GM23338 (cell line): ENCODE measurements around the gene ACOT11. TPM values are rescaled to one million over a fixed set of nuclear protein-coding genes. Genes with fewer than 3 reads are reported as not detected.
A peak's percentile ranks its signal among the peaks of the same experiment; 100 is the strongest.

Experiments used
- ATAC-seq: fragments of 200-7000 bp; cut with Tn5 transposase; 3 replicates; pipeline ENCODE4 v1.9.1; 2020
- DNase-seq: peaks from one replicate; pipeline ENCODE4 v3.0.0-alpha.2; 2015; ENCODE audit warnings: low spot score
- H2AFZ ChIP-seq: fragments of 200-600 bp; sonication (generic); 2 replicates; pipeline ENCODE4 v1.8.0; 2016; ENCODE audit warnings: antibody characterized with exemption, mild to moderate bottlenecking, moderate library complexity
- H3F3A ChIP-seq: fragments of 200-600 bp; sonication (generic); replicated peaks from 2 replicates; pipeline ENCODE4 v1.8.0; 2017; ENCODE audit warnings: antibody characterized with exemption, mixed run types, low read depth
- H3K27ac ChIP-seq: fragments of 200-600 bp; sonication (generic); 2 replicates; pipeline ENCODE4 v1.6.1; 2016; ENCODE audit warnings: low read depth
- H3K27me3 ChIP-seq: fragments of 200-600 bp; sonication (generic); 2 replicates; pipeline ENCODE4 v1.8.0; 2016; ENCODE audit warnings: mild to moderate bottlenecking, mixed run types, moderate library complexity; ENCODE audit not compliant: insufficient read depth
- H3K36me3 ChIP-seq: fragments of 200-600 bp; sonication (generic); 2 replicates; pipeline ENCODE4 v1.8.0; 2016; ENCODE audit warnings: mild to moderate bottlenecking; ENCODE audit not compliant: insufficient read depth
- H3K4me1 ChIP-seq: fragments of 200-600 bp; sonication (generic); 2 replicates; pipeline ENCODE4 v1.8.0; 2016; ENCODE audit warnings: mild to moderate bottlenecking, moderate library complexity; ENCODE audit not compliant: insufficient read depth
- H3K4me2 ChIP-seq: fragments of 200-600 bp; sonication (generic); 2 replicates; pipeline ENCODE4 v1.7.1; 2017; ENCODE audit warnings: mixed run types
- H3K4me3 ChIP-seq: fragments of 200-600 bp; sonication (generic); 2 replicates; pipeline ENCODE4 v1.6.1; 2016; ENCODE audit warnings: mixed run types
- H3K79me2 ChIP-seq: fragments of 200-600 bp; sonication (generic); replicated peaks from 2 replicates; pipeline ENCODE4 v1.8.0; 2017; ENCODE audit warnings: mild to moderate bottlenecking; ENCODE audit not compliant: insufficient read depth
- H3K9me2 ChIP-seq: fragments of 200-600 bp; sonication (generic); 2 replicates; pipeline ENCODE4 v1.8.0; 2017; ENCODE audit not compliant: insufficient read depth
- H4K20me1 ChIP-seq: fragments of 200-600 bp; sonication (generic); replicated peaks from 2 replicates; pipeline ENCODE4 v1.8.0; 2017; ENCODE audit warnings: mild to moderate bottlenecking; ENCODE audit not compliant: insufficient read depth
- H3K27ac Mint-ChIP-seq: 2 replicates; pipeline ENCODE4 v1.8.0; 2020; ENCODE audit warnings: inconsistent platforms, mild to moderate bottlenecking, moderate library complexity, mixed read lengths
- H3K27me3 Mint-ChIP-seq: 3 replicates; pipeline ENCODE4 v1.8.0; 2022; ENCODE audit warnings: low read depth, mild to moderate bottlenecking, moderate library complexity, mixed read lengths, inconsistent platforms; ENCODE audit not compliant: insufficient read depth, poor library complexity
- H3K36me3 Mint-ChIP-seq: 3 replicates; pipeline ENCODE4 v1.8.0; 2021; ENCODE audit warnings: low read depth, mild to moderate bottlenecking, inconsistent platforms, moderate library complexity, mixed read lengths
- H3K4me1 Mint-ChIP-seq: 3 replicates; pipeline ENCODE4 v1.8.0; 2020; ENCODE audit warnings: mild to moderate bottlenecking, inconsistent platforms, mixed read lengths
- H3K4me3 Mint-ChIP-seq: 3 replicates; pipeline ENCODE4 v1.8.0; 2021; ENCODE audit warnings: moderate library complexity, mild to moderate bottlenecking, inconsistent platforms, mixed read lengths
- H3K9me3 Mint-ChIP-seq: 3 replicates; pipeline ENCODE4 v1.8.0; 2020; ENCODE audit warnings: moderate library complexity, mild to moderate bottlenecking, inconsistent platforms, mixed read lengths
- CREB1 ChIP-seq: fragments of 250-450 bp; sonication (Bioruptor Pico); IDR thresholded peaks from 2 replicates; pipeline ENCODE4 v1.5.0; 2020; ENCODE audit warnings: low read depth, mild to moderate bottlenecking, moderate library complexity
- EZH2 ChIP-seq: fragments of 200-600 bp; sonication (generic); IDR thresholded peaks from one replicate; pipeline ENCODE4 v1.8.0; 2017; ENCODE audit warnings: antibody characterized with exemption, mild to moderate bottlenecking, low read depth; ENCODE audit not compliant: unreplicated experiment
- EZH2phosphoT487 ChIP-seq: fragments of 200-600 bp; sonication (generic); IDR thresholded peaks from one replicate; pipeline ENCODE4 v1.8.1; 2018; ENCODE audit warnings: antibody characterized with exemption; ENCODE audit not compliant: unreplicated experiment
- JUNB ChIP-seq: IDR thresholded peaks from one replicate; pipeline ENCODE4 v1.6.1; 2016; ENCODE audit warnings: antibody characterized with exemption; ENCODE audit not compliant: unreplicated experiment
- NANOG ChIP-seq: IDR thresholded peaks from 2 replicates; pipeline ENCODE4 v1.6.1; 2016; ENCODE audit warnings: antibody characterized with exemption, borderline replicate concordance
- POLR2AphosphoS5 ChIP-seq: IDR thresholded peaks from 2 replicates; pipeline ENCODE4 v1.6.1; 2016; ENCODE audit warnings: antibody characterized with exemption, low read depth
- ZNF114 ChIP-seq: fragments of 250-450 bp; sonication (Bioruptor Pico); IDR thresholded peaks from 2 replicates; pipeline ENCODE4 v1.5.0; 2020; ENCODE audit warnings: mild to moderate bottlenecking, moderate library complexity
- ZNF331 ChIP-seq: fragments of 250-450 bp; sonication (Bioruptor Pico); IDR thresholded peaks from 2 replicates; pipeline ENCODE4 v1.5.0; 2020; ENCODE audit warnings: low read depth, mild to moderate bottlenecking, moderate library complexity
- polyA plus RNA-seq: library from polyadenylated mRNA; unstranded; fragments of >200 nt; fragmentation: Nextera tagmentation; extraction: Ambion mirVana; gene quantifications from 2 replicates; pipeline ENCODE4 v1.2.1, GENCODE V29; 2016
- total RNA-seq: library from RNA; depleted of rRNA; stranded (reverse); fragments of >200 nt; shearing (Covaris generic); gene quantifications from 2 replicates; pipeline ENCODE4 v1.2.3, GENCODE V29; 2014
- TF ChIP-seq, protein P1 (sequence below): IDR thresholded peaks from 2 replicates; pipeline ENCODE4 v1.6.1; 2016; ENCODE audit warnings: antibody characterized with exemption
- TF ChIP-seq, protein P2 (sequence below): fragments of 250-450 bp; sonication (Bioruptor Pico); IDR thresholded peaks from 2 replicates; pipeline ENCODE4 v1.5.0; 2020; ENCODE audit warnings: mild to moderate bottlenecking, moderate library complexity

ACOT11 gene
- total and polyA plus RNA-seq, 2 experiments from 2014 or later, result 1.6 to 2.7 TPM

DNA sequence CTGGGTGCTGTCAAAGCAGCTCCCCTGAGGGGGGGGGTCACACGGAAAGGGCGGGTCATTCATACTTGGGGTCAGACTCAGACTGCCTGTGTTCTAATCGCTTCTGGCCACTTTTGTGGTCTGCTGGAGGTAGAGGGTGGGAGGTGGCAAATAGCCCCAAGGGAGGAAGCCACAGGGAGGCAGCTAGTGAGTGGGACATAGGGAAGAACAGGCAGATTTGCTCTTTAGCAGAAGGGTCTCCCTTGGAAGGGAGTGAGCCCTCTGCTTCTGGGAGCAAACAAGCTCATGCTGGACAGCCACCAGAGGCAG lies 24.5 kb downstream of the ACOT11 start:
- Mint-ChIP-seq H3K27me3 (peaks cover 17% of the 10 kb centered on the region), H3K27ac (0 out of 2 replicates have a peak overlapping the region, but pooled peaks have one; percentile 71), H3K9me3 (no peaks in the 10 kb centered on the region; the same call in 2 of the 3 replicates), H3K36me3 (no peaks in the 10 kb centered on the region; the same call in 2 of the 3 replicates), H3K4me3 (no peak overlapping the region; the same call in 2 of the 3 replicates), H3K4me1 (peaks cover 58% of the 10 kb centered on the region)
- Histone ChIP-seq H3K4me3 (no peak overlapping the region), H3K4me1 (peaks cover 30% of the 10 kb centered on the region), H3K9me2 (no peaks in the 10 kb centered on the region), H3K27me3 (no peaks in the 10 kb centered on the region), H3K27ac (0 out of 2 replicates have a peak overlapping the region, but pooled peaks have one; percentile 76), H3F3A (0 out of 2 replicates have a peak, but pooled peaks cover 2% of the 10 kb centered on the region), H4K20me1 (no peaks in the 10 kb centered on the region), H2AFZ (no peak overlapping the region), H3K79me2 (no peaks in the 10 kb centered on the region), H3K4me2 (peak overlapping the region; percentile 67), H3K36me3 (no peaks in the 10 kb centered on the region)
- ATAC-seq, result no peak
- DNase-seq, result no peak
- TF ChIP-seq, protein P1, sequence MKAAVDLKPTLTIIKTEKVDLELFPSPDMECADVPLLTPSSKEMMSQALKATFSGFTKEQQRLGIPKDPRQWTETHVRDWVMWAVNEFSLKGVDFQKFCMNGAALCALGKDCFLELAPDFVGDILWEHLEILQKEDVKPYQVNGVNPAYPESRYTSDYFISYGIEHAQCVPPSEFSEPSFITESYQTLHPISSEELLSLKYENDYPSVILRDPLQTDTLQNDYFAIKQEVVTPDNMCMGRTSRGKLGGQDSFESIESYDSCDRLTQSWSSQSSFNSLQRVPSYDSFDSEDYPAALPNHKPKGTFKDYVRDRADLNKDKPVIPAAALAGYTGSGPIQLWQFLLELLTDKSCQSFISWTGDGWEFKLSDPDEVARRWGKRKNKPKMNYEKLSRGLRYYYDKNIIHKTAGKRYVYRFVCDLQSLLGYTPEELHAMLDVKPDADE, result no peak
- TF ChIP-seq EZH2phosphoT487 (no peak), CREB1 (no peak), POLR2AphosphoS5 (no peak)

DNA sequence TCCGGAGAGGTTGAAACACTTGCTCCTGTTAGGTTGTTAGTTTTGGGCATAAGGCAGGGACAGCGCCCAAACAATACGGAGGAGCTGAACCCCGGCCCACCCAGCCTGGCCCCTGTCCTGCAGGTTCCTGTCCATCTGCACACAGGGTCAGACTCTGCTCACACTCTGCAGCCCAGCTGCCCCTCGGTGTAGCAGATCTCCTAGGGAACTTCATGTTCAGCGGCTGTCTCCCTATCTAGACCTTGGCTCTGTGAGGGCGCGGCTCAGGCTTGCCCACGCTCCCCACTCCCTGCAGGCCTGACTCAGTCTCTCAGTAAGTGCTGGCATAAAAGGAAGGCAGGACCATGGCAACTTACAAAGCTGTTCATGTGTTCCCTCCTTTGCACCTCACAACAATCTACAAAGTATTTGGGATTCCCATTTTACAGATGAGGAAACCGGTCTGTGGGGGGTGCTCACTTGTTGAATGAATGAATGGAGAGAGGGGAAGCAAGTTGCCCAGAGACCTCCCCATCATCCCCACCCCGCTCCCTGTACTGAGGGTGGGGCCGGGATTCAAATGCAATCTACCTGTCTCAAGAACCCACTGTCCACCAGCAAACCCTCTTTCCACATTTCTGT lies 26.2 kb downstream of the ACOT11 start:
- no peak for DNase-seq
- no peak for ATAC-seq
- H3K79me2 ChIP-seq, result no peaks in the 10 kb centered on the region
- H3K36me3 ChIP-seq, result no peaks in the 10 kb centered on the region
- H3K4me1 ChIP-seq, result peaks cover 30% of the 10 kb centered on the region
- no peak overlapping the region for H3K27ac ChIP-seq
- 0 out of 2 replicates have a peak, but pooled peaks cover 2% of the 10 kb centered on the region for H3F3A ChIP-seq
- Mint-ChIP-seq H3K27me3 (peaks cover 21% of the 10 kb centered on the region), H3K4me1 (peaks cover 55% of the 10 kb centered on the region), H3K9me3 (no peaks in the 10 kb centered on the region; the same call in 2 of the 3 replicates), H3K4me3 (no peak overlapping the region), H3K27ac (0 out of 2 replicates have a peak overlapping the region, but pooled peaks have one; percentile 33), H3K36me3 (no peaks in the 10 kb centered on the region)
- no peaks in the 10 kb centered on the region for H3K27me3 ChIP-seq
- no peaks in the 10 kb centered on the region for H4K20me1 ChIP-seq
- no peak overlapping the region for H3K4me3 ChIP-seq
- H2AFZ ChIP-seq, result no peak overlapping the region
- no peaks in the 10 kb centered on the region for H3K9me2 ChIP-seq
- H3K4me2 ChIP-seq, result no peak overlapping the region
- TF ChIP-seq, protein P2, sequence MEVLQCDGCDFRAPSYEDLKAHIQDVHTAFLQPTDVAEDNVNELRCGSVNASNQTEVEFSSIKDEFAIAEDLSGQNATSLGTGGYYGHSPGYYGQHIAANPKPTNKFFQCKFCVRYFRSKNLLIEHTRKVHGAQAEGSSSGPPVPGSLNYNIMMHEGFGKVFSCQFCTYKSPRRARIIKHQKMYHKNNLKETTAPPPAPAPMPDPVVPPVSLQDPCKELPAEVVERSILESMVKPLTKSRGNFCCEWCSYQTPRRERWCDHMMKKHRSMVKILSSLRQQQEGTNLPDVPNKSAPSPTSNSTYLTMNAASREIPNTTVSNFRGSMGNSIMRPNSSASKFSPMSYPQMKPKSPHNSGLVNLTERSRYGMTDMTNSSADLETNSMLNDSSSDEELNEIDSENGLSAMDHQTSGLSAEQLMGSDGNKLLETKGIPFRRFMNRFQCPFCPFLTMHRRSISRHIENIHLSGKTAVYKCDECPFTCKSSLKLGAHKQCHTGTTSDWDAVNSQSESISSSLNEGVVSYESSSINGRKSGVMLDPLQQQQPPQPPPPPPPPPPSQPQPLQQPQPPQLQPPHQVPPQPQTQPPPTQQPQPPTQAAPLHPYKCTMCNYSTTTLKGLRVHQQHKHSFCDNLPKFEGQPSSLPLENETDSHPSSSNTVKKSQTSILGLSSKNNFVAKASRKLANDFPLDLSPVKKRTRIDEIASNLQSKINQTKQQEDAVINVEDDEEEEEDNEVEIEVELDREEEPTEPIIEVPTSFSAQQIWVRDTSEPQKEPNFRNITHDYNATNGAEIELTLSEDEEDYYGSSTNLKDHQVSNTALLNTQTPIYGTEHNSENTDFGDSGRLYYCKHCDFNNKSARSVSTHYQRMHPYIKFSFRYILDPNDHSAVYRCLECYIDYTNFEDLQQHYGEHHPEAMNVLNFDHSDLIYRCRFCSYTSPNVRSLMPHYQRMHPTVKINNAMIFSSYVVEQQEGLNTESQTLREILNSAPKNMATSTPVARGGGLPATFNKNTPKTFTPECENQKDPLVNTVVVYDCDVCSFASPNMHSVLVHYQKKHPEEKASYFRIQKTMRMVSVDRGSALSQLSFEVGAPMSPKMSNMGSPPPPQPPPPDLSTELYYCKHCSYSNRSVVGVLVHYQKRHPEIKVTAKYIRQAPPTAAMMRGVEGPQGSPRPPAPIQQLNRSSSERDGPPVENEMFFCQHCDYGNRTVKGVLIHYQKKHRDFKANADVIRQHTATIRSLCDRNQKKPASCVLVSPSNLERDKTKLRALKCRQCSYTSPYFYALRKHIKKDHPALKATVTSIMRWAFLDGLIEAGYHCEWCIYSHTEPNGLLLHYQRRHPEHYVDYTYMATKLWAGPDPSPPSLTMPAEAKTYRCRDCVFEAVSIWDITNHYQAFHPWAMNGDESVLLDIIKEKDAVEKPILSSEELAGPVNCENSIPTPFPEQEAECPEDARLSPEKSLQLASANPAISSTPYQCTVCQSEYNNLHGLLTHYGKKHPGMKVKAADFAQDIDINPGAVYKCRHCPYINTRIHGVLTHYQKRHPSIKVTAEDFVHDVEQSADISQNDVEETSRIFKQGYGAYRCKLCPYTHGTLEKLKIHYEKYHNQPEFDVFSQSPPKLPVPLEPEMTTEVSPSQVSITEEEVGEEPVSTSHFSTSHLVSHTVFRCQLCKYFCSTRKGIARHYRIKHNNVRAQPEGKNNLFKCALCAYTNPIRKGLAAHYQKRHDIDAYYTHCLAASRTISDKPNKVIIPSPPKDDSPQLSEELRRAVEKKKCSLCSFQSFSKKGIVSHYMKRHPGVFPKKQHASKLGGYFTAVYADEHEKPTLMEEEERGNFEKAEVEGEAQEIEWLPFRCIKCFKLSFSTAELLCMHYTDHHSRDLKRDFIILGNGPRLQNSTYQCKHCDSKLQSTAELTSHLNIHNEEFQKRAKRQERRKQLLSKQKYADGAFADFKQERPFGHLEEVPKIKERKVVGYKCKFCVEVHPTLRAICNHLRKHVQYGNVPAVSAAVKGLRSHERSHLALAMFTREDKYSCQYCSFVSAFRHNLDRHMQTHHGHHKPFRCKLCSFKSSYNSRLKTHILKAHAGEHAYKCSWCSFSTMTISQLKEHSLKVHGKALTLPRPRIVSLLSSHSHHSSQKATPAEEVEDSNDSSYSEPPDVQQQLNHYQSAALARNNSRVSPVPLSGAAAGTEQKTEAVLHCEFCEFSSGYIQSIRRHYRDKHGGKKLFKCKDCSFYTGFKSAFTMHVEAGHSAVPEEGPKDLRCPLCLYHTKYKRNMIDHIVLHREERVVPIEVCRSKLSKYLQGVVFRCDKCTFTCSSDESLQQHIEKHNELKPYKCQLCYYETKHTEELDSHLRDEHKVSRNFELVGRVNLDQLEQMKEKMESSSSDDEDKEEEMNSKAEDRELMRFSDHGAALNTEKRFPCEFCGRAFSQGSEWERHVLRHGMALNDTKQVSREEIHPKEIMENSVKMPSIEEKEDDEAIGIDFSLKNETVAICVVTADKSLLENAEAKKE (CRISPR knock-in tag), result no peak
- TF ChIP-seq, protein P1, result no peak
- TF ChIP-seq EZH2phosphoT487 (no peak), ZNF331 (CRISPR knock-in tag) (no peak), CREB1 (no peak), JUNB (no peak), ZNF114 (CRISPR knock-in tag) (no peak), EZH2 (no peak), NANOG (no peak)
